SK-N-SH treated with all-trans-retinoic acid at 6 μM for 48 hours (cell line): Measurements from ENCODE around the gene XKR3.

Experiments
- ARNTL ChIP-seq: fragments of 450-650 bp; formaldehyde crosslinking; IDR thresholded peaks from 2 replicates; pipeline ENCODE4 v1.5.0; 2020; ENCODE audit warnings: low read depth, mild to moderate bottlenecking, moderate library complexity, borderline replicate concordance
- ESRRG ChIP-seq: fragments of 250-450 bp; sonication (Bioruptor Pico); IDR thresholded peaks from 2 replicates; pipeline ENCODE4 v1.6.1; 2021; ENCODE audit warnings: mild to moderate bottlenecking
- GLIS3 ChIP-seq: fragments of 250-450 bp; sonication (Bioruptor Pico); IDR thresholded peaks from 2 replicates; pipeline ENCODE4 v1.5.0; 2020; ENCODE audit warnings: mild to moderate bottlenecking, moderate library complexity
- RARB ChIP-seq: fragments of 250-450 bp; sonication (Bioruptor Pico); IDR thresholded peaks from 2 replicates; pipeline ENCODE4 v1.8.0; 2021; ENCODE audit warnings: mild to moderate bottlenecking, moderate library complexity
- ZFP3 ChIP-seq: fragments of 250-450 bp; sonication (Bioruptor Pico); IDR thresholded peaks from 2 replicates; pipeline ENCODE4 v1.5.0; 2020; ENCODE audit warnings: mild to moderate bottlenecking, moderate library complexity
- ZFP30 ChIP-seq: fragments of 450-650 bp; formaldehyde crosslinking; IDR thresholded peaks from 2 replicates; pipeline ENCODE4 v1.5.0; 2022; ENCODE audit warnings: mild to moderate bottlenecking, moderate library complexity
- ZNF8 ChIP-seq: fragments of 450-650 bp; formaldehyde crosslinking; IDR thresholded peaks from 2 replicates; pipeline ENCODE4 v1.5.0; 2020; ENCODE audit warnings: mild to moderate bottlenecking, moderate library complexity
- TF ChIP-seq, protein P1 (sequence below): fragments of 250-450 bp; sonication (Bioruptor Pico); IDR thresholded peaks from 2 replicates; pipeline ENCODE4 v1.8.0; 2020; ENCODE audit warnings: mild to moderate bottlenecking, moderate library complexity, borderline replicate concordance

DNA sequence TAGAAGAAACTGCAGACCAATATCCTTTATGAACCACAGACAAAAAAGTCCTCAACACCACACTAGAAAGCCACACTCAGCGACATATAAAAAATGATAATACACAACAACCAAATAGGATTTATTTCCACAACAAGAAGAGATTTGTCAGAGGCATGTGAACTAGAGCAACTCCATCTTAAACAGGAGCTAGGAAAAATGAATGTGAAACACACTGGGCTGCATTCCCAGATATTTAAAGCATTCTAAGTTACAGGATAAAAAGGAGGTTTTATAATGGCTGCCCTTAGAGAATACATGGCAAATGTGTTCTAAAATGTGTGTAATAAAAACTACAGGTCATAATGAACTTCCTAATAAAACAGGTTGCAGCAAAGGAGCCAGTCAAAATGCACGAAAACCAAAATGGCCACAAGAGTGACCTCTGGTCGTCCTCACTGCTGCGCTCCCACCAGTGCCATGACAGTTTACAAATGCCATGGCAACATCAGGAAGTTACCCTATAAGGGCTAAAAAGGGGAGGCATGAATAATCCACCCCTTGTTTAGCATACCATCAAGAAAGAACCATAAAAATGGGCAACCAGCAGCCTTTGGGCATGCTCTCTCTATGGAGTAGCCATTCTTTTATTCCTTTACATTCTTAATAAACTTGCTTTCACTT lies 21.8 kb downstream of the XKR3 start:
- TF ChIP-seq, protein P1, sequence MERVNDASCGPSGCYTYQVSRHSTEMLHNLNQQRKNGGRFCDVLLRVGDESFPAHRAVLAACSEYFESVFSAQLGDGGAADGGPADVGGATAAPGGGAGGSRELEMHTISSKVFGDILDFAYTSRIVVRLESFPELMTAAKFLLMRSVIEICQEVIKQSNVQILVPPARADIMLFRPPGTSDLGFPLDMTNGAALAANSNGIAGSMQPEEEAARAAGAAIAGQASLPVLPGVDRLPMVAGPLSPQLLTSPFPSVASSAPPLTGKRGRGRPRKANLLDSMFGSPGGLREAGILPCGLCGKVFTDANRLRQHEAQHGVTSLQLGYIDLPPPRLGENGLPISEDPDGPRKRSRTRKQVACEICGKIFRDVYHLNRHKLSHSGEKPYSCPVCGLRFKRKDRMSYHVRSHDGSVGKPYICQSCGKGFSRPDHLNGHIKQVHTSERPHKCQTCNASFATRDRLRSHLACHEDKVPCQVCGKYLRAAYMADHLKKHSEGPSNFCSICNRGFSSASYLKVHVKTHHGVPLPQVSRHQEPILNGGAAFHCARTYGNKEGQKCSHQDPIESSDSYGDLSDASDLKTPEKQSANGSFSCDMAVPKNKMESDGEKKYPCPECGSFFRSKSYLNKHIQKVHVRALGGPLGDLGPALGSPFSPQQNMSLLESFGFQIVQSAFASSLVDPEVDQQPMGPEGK (CRISPR knock-in tag): no peak
- TF ChIP-seq ZFP3 (CRISPR knock-in tag) (no peak), ARNTL (CRISPR knock-in tag) (no peak), GLIS3 (CRISPR knock-in tag) (no peak), RARB (no peak), ZNF8 (CRISPR knock-in tag) (no peak), ZFP30 (no peak), ESRRG (CRISPR knock-in tag) (no peak)
